HFF-Myc (cell line): ENCODE data around the gene TAF10.

ENCODE experiments used
- DNase-seq: peaks from one replicate; pipeline ENCODE4 v3.0.0-alpha.2; 2011; ENCODE audit warnings: low read depth; ENCODE audit errors: extremely low read depth
- H3K4me3 ChIP-seq: replicated peaks from 2 replicates; pipeline ENCODE4 v1.5.1; 2011; ENCODE audit warnings: low read depth, mild to moderate bottlenecking, control low read depth, low read length
- TF ChIP-seq, protein P1 (sequence below): IDR thresholded peaks from 2 replicates; pipeline ENCODE4 v1.5.1; 2012; ENCODE audit warnings: mild to moderate bottlenecking, low read depth, low read length, control low read depth; ENCODE audit errors: missing control alignments

The TAF10 gene

GRCh38 chr11:6571434-6572008 is 40.5 kb downstream of the TAF10 start:
- TF ChIP-seq, protein P1, sequence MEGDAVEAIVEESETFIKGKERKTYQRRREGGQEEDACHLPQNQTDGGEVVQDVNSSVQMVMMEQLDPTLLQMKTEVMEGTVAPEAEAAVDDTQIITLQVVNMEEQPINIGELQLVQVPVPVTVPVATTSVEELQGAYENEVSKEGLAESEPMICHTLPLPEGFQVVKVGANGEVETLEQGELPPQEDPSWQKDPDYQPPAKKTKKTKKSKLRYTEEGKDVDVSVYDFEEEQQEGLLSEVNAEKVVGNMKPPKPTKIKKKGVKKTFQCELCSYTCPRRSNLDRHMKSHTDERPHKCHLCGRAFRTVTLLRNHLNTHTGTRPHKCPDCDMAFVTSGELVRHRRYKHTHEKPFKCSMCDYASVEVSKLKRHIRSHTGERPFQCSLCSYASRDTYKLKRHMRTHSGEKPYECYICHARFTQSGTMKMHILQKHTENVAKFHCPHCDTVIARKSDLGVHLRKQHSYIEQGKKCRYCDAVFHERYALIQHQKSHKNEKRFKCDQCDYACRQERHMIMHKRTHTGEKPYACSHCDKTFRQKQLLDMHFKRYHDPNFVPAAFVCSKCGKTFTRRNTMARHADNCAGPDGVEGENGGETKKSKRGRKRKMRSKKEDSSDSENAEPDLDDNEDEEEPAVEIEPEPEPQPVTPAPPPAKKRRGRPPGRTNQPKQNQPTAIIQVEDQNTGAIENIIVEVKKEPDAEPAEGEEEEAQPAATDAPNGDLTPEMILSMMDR = no peak
- DNase-seq = no peak
- H3K4me3 ChIP-seq = no peak overlapping the region

DNA sequence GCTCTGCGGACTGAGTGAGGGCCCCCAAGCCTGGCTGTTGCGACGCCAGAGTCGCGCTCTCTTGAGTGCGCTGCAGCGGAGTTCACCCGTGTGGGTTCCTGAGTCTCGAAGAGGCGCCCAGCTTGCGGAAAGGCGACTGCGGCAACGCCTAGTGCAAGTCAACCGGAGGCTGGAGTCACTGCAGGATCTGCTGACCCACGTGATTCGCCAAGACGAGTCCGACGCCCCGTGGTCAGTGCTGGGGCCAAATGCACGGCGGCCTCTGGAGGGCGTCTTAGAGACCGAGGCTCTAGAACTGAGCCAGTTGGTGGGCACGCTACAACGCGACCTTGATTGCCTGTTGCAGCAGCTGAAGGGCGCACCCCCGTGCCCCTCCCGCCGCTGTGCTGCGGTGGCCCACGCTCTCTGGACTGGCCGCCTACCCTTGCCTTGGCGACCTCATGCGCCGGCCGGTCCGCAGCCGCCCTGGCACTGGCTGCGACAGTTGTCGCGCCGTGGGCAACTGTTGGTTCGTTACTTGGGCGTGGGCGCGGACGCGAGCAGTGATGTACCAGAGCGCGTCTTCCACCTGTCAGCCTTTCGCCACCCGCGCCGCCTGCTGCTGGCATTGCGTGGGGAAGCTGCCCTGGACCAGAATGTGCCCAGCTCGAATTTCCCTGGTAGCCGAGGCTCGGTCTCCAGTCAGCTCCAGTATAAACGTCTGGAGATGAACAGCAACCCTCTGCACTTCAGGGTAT is 41.2 kb downstream of the TAF10 start:
- TF ChIP-seq, protein P1 = no peak
- DNase-seq = no peak
- no peak overlapping the region for H3K4me3 ChIP-seq

DNA sequence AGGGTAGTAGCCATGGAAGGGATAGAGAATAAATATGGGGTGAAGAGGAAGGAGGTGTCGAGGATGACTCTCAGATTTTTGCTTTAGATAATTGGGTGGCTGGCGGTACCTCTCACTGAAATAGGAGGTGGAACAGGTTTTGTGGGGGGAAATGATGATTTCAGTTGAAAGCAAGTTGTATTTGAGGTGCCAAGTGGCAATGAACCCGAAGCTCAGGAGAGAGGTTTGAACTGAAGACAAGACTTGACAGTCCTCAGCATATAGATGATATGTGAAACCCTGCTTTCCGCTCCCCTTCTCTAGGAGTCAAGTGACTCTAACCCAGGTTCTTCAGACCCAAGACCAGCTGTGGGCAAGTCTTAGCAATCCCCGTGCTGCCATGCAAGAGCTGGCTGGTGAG is 42.3 kb downstream of the TAF10 start:
- TF ChIP-seq, protein P1 = no peak

DNA sequence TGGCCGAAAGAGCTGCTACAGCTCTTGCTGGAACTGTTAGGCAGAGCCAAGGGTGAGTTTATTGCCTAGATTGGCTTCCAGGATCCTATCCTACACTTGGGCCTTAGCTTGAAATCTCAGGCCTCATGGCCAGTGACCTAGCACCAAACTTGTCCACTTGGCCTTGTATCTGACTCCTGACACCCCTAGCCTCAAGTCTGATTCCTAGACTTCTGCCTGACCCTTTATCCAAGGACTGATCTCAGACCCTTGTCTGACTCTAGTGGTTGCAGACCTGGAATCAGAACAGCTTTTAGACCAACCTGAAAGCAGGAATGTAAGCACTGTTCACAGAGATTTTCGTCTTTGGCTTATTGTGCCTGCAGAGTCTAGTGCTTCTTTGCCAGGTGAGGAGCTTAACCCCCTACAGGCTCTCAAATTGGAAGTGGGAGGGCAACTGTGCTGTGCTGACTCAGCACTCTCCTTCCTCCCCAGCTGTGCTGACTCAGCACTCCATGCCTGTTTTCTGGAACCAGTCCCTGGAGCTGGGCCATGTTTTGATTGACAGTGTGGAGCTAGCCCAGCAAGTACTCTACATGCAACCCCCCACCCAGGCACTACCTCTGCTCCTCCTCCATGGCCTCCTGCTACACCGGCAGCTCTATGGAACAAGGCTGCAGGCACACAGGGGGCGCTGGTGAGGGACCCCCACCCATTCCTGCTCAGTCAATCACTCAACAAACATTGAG is 43.7 kb downstream of the TAF10 start:
- DNase-seq = peak; percentile 56
- H3K4me3 ChIP-seq = no peak overlapping the region
- TF ChIP-seq, protein P1 = no peak

More for the DNA sequence above, 42.3 kb downstream of the TAF10 start:
- DNase-seq = no peak
- no peak overlapping the region for H3K4me3 ChIP-seq

GRCh38 chr11:6567371-6567745 is 44.7 kb downstream of the TAF10 start:
- TF ChIP-seq, protein P1 = no peak

DNA sequence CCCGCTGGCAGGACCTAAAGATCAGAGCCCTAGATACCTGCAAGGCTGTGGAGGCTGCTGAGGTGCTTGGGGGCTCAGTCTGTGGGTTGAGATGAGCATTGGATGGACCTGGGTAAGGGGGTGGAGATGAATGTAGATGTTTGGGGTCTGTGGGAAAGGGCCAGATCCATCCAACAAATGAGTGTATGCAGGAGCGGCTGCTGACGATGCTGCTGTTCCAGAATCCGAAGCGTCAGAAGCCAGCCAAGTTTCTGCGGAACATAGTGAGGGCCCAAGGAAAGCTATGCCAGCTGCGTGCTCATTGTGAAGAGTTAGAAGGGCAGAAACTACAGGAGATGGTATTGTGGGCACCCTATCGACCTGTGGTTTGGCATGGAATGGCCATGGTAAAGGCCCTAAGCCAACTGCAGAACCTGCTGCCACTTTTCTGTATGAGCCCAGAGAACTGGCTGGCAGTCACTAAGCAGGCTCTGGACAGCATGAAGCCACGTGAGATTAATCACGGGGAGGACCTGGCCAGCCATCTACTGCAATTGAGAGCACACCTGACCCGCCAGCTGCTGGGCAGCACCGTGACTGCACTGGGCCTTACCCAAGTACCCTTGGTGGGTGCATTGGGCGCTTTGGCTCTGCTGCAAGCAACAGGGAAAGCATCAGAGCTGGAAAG is 45.2 kb downstream of the TAF10 start:
- TF ChIP-seq, protein P1 = no peak
- no peak for DNase-seq

More at GRCh38 chr11:6567371-6567745, 44.7 kb downstream of the TAF10 start:
- no peak overlapping the region for H3K4me3 ChIP-seq
- DNase-seq = no peak

More for the DNA sequence above, 45.2 kb downstream of the TAF10 start:
- H3K4me3 ChIP-seq = no peak overlapping the region
